ENCODE results near the gene SLC12A9.
A peak's percentile ranks its signal among the peaks of the same experiment; 100 is the strongest.
"Not testable (repeated sequence)": the region's sequence is repeated elsewhere in the genome, so short reads cannot be mapped to it uniquely, and the experiment has no call there.

The SLC12A9 gene

GRCh38 chr7:100895956-100896731 is 43.6 kb downstream of the SLC12A9 start:
- ATAC-seq (peak; percentile 24), DNase-seq (peak; percentile 40)

DNA sequence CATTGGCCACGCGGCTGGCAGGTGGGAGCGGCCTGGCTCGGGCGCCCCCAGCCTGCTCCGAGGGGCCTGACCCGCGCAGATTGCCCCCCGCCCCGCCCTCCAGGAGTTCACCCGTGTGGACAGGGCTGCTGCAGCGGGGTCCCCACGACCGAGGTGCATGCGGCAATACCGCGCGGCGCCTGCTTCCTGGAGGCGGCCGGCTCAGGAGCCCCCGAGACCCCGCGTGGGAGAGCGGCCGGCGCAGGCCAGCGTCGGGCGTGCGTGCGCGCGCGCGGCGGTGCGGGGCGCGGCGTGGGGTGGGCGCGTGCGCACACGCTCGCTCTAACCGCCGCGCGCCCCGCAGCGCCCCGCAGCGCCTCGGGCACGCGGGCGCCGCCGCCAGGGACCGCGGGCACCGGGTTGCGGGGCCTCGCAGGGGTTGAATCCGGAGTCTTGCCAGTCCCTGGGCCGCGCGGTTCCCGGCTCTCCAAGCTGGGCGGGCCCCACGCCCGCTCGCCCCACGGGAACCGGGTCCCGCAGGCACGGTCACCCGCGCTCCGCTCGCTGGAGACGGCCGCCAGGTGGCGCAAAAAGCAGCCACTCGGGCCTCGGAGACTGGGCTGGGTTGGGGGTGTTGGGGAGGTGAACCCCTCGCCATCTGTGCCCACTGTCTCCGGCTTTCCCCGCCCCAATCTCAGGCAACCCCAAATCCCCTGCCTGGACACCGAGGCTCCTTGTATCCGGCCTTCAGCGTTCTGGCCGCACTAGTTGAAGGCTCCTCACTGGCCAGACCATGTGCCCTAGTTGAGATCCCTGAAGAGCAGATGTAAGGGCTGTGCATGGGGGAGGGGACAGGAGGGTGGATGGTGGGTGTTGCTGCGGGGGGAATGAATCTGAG is 44.5 kb downstream of the SLC12A9 start:
- ATAC-seq (peak; percentile 8), DNase-seq (peak; percentile 63)

GRCh38 chr7:100897772-100898454 is 45.4 kb downstream of the SLC12A9 start:
- no peak for ATAC-seq
- no peak for DNase-seq

DNA sequence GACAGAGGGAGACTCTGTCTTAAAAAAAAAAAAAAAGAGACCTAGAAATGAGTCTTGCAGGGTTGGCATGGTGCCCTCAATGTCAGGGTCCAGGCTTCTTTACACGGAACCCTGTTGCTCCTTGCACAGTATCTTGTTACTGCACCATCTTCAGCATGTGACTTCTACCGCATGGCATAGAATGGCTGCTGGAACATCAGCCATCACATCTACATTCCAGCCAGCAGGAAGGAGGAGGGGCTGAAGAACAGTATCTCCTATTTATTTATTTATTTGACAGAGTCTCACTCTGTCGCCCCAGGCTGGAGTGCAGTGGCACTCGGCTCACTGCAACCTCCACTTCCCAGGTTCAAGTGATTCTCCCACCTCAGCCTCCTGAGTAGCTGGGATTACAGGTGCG is 46.9 kb downstream of the SLC12A9 start:
- ATAC-seq: no peak
- DNase-seq: no peak

DNA sequence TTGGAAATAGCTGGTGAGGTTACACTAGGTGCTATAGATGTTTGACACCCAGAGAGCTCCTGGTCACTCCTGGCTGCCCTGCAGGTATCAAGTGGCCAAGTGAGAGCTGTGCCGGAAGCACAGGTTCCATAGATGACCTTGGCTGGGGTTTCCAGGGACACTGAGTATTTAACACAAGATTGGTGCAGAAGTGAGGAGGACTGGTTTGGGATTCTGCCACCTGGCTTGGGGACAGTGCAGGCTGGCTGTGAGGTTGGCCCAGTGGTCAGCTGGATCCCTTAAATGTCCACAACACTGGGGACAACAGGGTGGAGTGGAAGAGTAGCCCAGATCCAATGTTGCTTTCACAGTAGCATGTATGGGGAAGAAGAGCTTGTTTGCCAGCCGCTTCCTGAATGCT is 48.5 kb downstream of the SLC12A9 start:
- DNase-seq (no peak), ATAC-seq (no peak)

- DNase-seq (no peak), ATAC-seq (no peak)
Measured at GRCh38 chr7:100901921-100902332, 49.4 kb downstream of the SLC12A9 start.

GRCh38 chr7:100902638-100903037 is 50.1 kb downstream of the SLC12A9 start:
- no peak for DNase-seq
- no peak for ATAC-seq

DNA sequence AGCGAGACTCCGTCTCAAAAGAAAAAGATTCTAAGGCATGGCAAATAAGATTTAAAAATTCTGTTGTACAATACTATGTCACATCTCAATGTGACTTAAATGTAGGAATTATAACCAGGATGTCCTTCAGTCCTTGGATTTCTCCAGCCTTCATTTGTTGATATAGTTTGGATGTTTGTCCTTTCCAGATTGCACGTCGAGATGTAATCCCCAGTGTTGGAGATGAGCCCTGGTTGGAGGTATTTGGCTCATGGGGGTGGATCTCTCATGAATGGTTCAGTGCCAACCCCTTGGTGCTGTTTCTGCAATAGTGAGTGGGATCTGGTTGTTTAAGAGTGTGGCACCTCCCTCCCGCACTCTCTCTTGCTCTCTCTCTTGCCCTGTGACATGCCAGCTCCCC is 56.0 kb downstream of the SLC12A9 start:
- DNase-seq: no peak
- no peak for ATAC-seq

DNA sequence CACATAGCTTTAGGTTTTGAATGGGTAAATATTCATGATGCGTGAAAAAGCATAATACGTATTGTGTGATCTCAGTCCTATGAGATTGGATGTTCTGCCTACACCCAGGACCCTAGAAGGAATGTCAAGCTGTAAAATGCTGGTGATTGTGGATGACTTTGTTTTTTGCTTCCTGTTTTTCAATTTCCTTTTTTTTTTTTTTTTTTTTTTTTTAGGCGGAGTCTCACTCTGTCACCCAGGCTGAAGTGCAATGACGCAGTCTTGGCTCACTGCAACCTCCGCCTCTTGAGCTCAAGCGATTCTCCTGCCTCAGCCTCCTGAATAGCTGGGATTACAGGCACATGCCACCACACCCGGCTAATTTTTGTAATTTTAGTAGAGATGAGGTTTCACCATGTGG is 57.9 kb downstream of the SLC12A9 start:
- ATAC-seq, DNase-seq: not testable (repeated sequence)

DNA sequence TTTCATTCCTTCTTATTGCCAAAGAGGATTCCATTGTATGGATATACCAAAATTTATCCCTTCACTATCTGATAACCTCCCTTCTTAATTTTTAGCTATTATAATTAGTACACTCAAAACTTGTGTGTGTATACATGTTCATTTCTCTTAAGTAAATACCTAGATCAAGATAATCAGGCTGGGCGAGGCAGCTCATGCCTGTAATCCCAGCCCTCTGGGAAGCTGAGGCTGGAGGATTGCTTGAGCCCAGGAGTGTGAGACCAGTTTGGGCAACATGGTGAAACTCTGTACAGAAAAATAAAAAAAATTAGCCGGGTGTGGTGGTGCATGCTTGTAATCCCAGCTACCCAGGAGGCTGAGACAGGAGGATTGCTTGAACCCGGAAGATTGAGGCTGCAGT is 59.0 kb downstream of the SLC12A9 start:
- DNase-seq (no peak), ATAC-seq (no peak)

- ATAC-seq (no peak), DNase-seq (no peak)
Measured at GRCh38 chr7:100914208-100914878, 61.8 kb downstream of the SLC12A9 start.

GRCh38 chr7:100914879-100915447 is 62.5 kb downstream of the SLC12A9 start:
- DNase-seq: no peak
- ATAC-seq: peak; percentile 72

All from stimulated activated naive CD8-positive, alpha-beta T cell treated with anti-CD3 and anti-CD28 coated beads, Interleukin-15, Interleukin-2, amounts not matched to agents 100 U/mL and 50 U/mL, for 24 hours (primary cell).